Activated naive CD4-positive, alpha-beta T cell (primary cell): ENCODE results near the gene SIMC1.
"Not testable (repeated sequence)": the region's sequence is repeated elsewhere in the genome, so short reads cannot be mapped to it uniquely, and the experiment has no call there.

Experiments used
- DNase-seq, 4 experiments: peaks; one replicate each; lab custom pipeline; 2025; lab: John Stamatoyannopoulos, UW

The SIMC1 gene

DNA sequence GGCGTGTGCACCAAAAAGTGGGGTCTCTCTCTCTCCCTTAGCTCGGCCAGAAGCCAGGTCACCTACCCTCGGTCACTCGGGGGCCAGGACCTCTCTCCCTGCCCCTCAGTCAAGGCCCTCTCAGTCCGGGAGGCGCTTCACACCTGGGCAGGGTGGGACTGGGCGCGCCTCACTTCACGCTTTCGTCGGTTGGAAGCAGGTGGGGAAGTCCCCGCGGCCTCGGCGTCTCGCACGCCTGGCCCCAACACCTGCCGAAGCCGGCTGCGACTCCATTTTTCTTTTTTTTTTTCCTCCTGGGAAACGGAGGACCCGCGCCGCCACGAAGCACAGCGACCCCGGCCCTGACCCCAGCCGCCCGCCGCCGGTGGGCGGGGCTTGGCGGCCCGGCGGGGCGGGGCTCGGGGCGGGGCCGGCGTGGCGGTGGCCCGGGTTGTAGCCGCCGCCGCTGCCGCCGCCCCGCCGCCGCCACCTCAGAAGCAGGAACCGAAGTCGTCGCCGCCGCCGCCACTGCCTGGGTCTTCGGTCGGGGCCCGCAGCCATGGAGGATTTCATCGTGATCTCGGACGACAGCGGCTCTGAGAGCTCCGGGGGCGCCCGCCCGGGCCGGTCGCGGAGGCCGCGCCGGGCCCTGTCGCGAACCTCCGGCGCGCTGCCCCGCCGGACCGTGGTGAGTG, at the start of gene SIMC1:
TSS of gene SIMC1 (plus strand) at position 454 of the 674 bp plus-strand sequence. CDS start at position 539, 85 bp downstream.
- peak in 2 of 4 experiments; percentile 7 to 46 for DNase-seq

DNA sequence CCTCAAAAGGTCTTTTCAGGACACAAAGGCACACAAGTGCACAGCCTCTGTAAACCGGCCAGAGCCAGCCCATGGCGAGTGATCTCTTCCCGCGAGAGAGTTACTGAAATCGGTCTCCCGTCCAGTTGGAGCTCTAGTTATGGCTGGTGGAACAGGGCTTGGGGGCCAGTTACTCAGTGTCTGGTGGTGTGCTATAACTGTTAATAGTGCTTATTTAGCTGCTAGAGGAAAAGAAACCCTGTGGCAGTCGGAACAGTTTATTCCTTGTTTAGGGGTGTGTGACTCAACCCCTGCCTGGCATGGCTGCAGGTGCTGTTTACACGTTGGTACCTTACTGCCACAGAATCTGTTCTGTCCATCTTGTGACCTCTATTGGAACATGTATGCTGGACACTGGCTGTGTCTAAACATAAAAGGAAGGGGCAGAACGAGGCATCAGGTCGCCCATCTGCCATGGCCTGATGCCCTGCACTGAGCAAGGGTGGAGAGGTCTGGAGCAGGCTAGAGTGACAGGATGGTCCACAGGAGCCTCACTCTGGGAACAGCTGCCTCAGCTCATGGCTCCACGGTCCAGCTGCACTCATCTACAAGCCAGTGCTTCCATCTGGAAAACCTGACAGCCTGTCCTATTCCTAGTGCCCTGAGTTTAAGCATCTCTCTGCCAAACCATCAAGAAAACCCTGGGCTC, 49.6 kb upstream of the SIMC1 start:
- DNase-seq: no peak

DNA sequence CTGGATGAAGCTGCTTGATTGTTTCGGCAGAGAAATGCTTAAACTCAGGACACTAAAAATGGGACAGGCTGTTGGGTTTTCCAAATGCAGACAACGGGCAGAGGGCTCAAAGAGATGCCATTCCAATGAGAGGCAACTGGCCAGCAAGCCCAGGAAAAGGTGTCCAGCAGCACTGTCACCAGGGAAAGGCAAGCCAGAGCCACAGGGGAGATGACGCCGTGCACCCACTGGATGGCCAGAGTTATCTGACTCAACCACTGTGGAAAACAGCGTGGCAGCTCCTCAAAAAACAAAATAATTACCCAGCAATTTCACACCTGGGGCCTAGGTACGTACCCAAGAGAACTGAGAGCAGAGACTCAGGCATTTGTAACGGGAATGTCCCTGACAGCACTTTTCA, 48.4 kb upstream of the SIMC1 start:
- no peak for DNase-seq

DNA sequence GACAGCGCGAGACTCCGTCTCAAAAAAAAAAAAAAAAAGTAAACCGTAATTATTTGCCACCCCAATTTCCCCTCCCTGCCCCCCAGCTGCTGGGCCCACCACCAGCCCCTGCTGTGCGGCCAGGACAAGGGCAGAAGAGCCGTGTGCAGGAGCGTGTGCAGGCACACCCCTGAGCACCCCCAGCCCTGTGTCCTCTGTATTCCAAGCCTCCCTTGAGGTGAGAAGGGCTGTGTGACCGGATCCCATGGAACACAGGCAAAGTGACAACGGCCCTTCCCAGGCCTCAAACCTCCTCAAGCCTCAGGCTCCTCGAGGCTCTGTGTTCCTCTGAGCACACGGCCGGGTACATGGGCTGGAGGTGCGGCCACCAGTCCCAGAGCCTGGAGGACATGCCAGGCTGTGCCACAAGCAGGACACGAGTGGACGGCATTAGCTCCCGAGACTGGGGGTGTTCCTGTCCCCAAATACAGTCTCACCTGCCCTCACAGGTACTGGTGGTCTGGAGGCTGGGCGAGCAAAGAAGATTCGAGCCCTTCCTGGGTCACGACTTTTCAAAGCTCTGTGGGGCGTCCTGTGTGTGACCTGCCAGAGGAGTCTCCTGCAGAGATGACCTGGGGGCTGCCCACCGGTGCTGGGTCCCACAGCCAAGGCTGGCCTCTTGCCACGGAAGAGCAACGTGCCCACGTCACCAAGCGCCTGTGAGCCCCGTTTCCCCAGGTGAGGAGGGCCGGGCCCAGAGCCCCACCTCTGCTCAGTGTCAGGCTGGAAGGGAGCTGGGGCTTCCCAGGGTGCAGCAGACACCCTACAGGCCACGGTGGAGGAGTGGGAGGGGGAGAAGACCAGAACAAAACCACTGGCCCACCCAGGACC, 47.1 kb upstream of the SIMC1 start:
- DNase-seq: no peak

DNA sequence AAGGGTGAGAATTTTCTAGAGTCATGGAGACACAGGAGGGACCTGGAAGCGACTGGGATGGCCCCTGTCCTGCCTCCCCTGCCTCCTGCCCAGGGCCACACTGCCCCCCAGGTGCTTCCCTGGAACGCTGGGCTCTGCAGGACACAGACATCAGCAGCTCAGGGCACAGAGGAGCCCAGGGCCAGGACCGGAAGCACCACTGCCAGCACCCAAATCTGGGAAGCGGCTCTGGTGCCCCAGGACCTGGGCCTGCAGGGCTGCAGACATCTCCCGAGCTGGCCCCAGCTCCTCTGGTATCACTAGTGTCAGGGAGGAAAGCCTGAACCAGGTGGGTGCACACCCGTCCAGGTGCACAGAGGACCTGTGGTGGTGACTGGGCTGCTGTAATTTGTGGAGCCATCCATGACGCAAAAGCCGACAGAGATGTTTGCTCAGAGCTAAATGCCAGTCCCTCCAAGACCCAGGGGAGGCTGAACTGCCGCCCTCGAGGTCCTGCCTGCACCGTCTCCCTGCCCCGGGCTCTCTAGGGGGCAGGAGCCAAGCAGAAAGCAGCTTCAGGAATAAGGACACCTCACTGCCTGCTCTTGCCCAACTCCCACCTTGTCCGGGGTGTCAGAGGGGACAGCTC, 46.0 kb upstream of the SIMC1 start:
- no peak for DNase-seq

DNA sequence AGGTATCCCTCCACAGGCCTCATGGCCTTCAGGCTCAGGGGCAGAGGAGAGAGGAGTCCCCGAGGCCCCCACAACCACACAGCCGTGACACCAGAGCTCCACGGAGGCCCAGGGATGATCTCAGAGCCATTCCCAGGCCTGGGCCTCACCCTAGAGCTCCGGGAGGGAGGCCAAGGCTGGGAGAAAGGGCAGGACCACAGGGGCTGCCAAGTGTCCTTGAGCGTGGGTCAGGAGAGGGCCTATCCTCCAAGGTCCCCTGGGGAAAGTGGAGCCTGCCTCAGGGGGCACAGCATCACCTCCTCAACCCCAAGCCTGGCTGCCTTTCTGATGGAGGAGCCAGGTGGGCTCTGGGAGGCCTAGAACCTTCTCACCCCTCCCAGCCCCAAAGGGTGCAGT, 45.5 kb upstream of the SIMC1 start:
- DNase-seq: not testable (repeated sequence)

DNA sequence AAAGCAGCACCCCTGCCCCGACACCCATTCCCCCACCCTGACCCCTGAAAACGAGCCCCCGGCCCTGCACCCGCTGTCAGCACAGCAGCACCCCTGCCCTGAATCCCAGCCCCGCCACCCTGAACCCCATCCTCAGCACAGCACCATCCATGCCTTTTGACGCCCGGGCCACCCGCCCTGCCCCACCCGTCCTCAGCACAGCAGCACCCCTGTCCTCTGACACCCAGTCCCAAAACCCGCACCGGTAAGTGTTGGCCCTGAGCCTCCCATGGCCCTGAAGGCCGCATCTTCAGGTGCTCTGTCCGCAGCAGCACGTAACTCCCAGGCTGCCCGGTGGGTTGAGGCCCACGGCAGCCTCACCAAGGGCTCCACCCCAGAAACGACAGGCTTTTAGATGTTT, 44.6 kb upstream of the SIMC1 start:
- not testable (repeated sequence) for DNase-seq

DNA sequence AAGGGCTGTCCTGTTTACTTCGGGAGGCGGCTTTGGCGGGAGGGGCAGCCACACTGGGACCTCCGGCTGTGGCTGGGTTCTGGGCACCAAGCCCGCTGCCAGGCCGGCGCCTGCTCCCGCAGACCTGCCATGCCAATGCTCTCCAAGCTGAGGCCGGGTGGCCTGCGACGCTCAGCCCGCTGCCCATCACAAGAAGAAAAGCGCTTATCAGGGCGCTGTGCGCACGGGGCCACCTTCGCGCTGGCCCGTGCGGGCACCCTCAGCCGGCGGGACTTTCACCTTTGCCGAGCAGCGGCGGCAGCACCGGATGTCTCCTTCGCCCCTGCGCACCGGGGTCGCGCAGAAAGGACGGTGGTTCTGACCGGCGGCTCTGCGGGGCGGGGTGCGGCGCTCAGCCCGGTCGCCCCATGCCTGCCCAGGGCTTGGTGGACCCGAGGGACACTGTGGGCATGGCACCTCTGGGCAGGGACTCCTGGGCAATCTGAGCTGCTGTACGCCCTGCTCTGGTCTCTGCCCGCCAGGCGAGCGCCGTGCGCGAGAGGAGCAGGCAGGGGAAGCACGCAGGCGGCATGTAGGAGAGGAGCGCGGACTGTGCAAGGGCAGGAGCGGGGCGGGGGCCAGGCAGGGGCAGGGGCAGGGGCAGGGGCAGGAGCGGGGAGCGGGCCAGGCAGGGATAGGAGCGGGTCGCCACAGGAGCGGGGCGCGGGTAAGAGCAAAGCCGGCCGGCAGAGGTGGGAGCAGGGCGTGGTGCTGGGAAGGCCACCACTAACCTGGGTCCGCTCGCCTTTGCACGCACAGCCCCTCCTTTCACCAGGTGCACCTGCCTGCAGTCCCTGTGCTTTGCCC, 43.8 kb upstream of the SIMC1 start:
- DNase-seq: not testable (repeated sequence)

DNA sequence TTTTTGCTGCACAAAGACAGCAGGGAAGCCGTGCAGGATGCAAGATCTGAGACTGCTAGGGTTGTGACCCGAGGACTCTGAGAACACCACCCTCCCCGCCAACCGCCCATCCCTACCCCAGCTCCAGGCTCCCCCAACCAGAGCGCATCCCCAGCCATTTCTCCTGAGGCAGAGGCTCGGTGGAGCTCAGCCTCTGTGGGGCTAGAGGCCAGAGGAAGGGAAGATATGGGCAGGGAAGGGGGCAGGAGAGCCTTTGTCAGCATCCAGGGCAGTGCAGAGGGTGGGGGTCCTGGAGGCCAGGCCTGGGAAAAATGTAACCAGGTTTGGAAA, 43.2 kb upstream of the SIMC1 start:
- not testable (repeated sequence) for DNase-seq

DNA sequence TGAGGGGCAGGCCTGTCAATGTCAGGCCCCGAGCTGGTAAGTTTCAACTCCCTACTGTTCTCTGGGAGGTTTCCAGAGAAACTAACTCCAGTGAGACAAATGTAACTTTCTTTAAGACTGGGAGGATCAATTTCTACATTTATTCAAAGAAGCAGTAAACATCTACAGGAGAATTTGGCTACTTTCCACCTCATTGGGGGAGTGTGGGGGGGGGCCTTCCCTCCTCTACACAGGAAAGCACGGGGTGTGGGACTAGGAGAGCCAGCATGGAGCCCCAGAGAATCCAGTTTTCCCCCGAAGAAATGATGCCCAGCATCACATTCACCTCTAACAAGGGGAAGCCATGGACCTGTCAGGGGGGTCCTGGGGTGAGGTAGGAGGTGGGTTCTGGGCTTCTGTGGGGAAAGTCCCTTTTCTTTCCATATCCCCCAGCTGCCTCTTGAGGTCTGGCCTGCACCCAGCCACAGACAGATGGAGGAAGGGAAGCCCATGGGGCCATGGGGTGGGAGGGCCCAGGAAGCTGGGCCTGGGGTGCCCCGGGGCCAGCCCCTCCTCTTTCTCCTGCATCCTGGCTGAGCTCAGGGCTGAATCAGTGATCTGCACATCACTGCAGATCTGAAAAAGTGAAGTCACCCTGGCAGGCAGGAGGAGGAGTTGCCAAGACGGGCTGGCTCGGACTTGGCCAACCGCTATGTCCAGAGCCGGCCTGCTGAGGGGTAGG, 42.6 kb upstream of the SIMC1 start:
- not testable (repeated sequence) for DNase-seq

DNA sequence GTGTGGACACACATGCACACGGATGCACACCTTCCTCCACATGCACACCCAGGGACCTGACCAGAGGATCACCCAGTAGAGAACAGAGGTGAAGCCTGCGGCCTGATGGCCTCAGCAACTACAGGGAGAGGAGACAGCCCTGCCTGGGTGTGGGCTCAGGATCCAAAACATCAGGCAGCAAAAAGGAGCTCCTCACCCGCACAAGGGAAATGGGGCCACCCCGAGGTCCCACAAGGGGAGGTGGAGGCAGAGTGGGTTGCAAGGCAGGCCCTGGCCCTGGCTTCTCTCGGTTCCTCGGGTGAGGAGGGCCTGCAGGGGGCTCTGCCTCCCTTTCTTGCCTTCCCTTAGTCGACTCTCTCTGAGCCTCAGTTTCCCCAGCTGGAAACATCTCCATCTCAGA, 41.4 kb upstream of the SIMC1 start:
- not testable (repeated sequence) for DNase-seq

DNA sequence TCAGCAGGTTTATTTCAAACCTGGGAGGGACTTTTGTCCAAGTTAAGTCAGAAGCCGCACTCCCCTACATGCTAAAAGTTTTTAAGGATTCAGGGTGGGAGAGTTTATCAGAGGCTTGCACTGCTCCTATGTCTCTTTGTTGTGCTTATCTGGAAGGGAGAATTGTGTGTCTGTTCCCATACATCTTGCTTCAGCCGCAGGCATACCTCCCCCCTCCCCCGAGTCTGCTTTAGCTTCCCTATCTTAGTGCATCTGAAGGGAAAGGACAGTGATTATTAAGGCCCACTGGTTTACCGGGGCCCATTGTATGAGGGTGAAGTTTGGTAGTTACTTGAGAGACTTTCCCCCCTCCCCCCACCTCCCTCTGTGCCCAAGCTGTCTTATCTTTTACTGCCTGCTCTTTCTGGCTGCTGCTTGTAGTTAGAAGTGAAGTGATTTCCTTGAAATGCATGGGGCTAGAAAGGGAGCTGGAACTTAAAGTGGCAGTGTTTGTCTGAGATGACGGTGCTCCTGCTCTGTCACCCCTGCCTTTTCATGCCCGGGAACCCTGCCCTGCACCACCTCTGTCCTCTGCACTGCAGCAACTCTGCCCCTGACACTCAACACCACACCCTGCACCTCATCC, 40.9 kb upstream of the SIMC1 start:
- not testable (repeated sequence) for DNase-seq

DNA sequence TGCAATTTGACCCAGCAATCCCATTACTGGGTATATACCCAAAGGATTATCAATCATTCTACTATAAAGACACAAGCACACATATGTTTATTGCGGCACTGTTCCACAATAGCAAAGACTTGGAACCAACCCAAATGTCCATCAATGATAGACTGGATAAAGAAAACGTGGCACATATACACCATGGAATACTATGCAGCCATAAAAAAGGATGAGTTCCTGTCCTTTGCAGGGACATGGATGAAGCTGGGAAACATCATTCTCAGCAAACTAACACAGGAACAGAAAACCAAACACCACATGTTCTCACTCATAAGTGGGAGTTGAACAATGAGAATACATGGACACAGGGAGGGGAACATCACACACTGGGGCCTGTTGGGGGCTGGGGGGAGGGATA, 39.9 kb upstream of the SIMC1 start:
- DNase-seq: not testable (repeated sequence)

DNA sequence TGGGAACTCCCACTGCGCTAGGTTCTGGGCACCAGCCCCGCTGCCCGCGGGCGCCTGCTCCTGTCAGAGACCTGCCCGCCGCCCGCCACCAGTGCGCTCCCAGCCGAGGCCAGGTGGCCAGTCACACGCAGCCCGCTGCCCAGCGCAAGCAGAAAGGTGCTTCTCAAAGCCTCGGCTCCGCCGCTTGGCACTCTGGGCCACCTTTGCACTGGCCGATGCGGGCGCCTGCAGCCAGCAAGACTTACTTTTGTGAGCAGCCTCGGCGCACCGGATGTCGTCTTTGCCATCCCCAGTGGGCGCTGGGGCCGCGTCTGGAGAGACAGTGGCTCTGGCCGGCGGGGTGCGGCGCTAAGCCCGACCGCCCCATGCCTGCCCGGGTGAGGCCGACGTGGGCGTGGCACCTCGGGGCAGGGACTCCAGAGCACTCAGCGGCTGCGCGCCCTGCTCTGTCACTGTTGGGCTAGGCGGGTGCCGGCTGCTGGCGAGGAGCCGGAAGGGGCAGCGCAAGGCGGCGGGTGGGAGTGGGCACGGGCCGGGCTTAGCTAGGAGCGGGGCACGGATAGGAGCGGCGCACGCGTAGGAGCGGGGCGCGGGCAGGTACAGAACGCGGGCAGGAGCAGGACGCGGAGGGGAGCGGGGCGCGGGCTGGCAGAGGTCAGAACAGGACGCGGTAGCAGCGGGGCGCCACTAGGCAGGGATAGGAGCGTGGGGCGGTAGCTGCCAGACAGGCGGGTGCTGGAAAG, 39.1 kb upstream of the SIMC1 start:
- not testable (repeated sequence) for DNase-seq

DNA sequence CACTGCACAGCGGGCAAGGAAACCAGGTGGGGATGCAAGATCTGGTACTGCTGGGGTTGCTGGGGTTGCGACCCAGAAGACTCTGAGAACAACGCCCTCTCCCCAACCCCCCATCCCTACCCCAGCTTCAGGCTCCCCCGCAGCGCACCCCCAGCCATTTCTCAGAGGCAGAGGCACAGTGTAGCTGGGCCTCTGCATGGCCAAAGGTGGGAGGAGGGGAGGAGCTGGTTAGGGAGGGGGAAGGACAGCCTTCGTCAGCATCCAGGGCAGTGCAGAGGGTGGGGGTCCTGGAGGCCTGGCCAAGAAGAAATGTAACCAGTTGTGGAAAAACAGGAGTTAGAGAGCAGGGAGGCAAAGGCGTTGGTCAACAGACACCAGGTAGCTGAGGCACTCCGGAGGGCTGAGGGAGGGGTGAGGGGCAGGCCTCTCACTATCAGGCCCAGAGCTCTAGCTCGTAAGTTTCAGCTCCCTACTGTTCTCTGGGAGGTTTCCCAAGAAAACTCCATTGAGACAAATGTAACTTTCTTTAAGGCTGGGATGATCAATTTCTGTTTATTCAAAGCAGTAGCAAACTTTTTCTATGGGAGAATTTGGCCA, 38.3 kb upstream of the SIMC1 start:
- DNase-seq: not testable (repeated sequence)

DNA sequence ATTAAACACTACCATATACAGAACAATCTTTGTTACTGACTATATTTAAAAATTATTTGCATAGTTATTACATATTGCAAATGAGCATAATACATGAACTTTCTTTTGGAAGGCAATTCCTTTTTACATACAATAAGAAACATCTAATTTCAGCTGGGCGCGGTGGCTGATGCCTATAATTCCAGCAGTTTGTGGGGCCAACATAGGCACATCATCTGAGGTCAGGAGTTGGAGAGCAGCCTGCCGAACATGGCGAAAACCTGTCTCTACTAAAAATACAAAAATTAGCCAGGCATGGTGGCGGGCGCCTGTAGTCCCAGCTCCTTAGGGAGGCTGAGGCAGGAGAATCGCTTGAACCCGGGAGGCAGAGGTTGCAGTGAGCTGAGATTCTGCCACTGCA, 36.4 kb upstream of the SIMC1 start:
- DNase-seq: no peak

DNA sequence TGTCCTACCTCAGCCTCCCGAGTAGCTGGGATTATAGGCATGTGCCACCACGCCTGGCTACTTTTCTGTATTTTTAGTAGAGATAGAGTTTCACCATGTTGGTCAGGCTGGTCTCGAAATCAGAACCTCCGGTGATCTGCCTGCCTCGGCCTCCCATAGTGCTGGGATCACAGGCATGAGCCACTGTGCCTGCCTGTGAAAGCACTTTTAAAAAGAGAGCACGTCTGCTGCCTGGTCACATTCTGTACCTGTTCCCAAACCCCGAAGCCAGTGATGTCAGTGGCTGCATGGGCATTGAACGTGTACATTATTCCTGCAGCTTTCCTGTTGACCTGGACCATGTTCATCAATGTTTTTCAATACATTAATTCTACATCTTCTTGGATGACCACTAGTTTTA, 35.1 kb upstream of the SIMC1 start:
- no peak for DNase-seq

DNA sequence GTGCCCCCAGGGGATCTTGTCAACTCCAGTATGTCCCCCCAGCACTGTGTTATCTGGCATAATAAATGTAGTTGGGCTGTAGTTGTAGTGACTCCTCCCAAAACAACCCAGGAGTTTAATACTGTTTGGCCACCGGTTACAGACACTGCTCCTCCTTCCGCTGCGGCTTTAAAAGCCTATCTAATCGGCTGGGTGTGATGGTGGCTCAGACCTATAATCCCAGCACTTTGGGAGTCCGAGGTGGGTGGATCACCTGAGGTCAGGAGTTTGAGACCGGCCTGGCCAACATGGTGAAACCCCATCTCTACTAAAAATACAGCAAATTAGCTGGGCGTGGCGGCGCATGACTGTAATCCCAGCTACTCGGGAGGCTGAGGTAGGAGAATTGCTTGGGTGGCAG, 34.7 kb upstream of the SIMC1 start:
- DNase-seq: not testable (repeated sequence)

DNA sequence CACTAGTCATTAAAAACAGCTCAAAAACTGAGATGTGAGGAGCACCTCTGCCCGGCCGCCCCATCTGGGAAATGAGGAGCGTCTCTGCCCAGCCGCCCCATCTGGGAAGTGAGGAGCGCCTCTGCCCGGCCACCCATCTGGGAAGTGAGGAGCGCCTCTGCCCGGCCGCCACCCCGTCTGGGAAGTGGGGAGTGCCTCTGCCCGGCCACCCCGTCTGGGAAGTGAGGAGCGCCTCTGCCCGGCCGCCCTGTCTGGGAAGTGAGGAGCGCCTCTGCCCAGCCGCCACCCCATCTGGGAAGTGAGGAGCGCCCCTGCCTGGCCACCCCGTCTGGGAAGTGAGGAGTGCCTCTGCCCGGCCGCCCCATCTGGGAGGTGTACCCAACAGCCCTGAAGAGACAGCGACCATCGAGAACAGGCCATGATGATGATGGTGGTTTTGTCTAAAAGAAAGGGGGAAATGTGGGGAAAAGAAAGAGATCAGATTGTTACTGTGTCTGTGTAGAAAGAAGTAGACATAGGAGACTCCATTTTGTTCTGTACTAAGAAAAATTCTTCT, 23.7 kb upstream of the SIMC1 start:
- not testable (repeated sequence) for DNase-seq
